OCI-LY1 (cell line): Measurements from ENCODE around the gene GANAB.

ENCODE experiments used
- H2AFZ ChIP-seq: fragments of 200-600 bp; sonication (generic), shearing (Covaris generic); 2 replicates; pipeline ENCODE4 v1.6.0; 2014; ENCODE audit warnings: antibody characterized with exemption, mild to moderate bottlenecking, low read length
- H3F3A ChIP-seq: fragments of 200-600 bp; sonication (generic), shearing (Covaris generic); 2 replicates; pipeline ENCODE4 v1.6.0; 2014; ENCODE audit warnings: mild to moderate bottlenecking, antibody characterized with exemption, low read length, moderate library complexity; ENCODE audit not compliant: insufficient read depth
- H3K27ac ChIP-seq: fragments of 200-600 bp; sonication (generic); 2 replicates; pipeline ENCODE4 v1.5.1; 2014; ENCODE audit warnings: low read length, mixed run types, mild to moderate bottlenecking, low read depth; ENCODE audit not compliant: poor library complexity, severe bottlenecking
- H3K27me3 ChIP-seq: fragments of 200-600 bp; sonication (generic); 2 replicates; pipeline ENCODE4 v1.6.0; 2014; ENCODE audit warnings: antibody characterized with exemption, mild to moderate bottlenecking, low read length, moderate library complexity; ENCODE audit not compliant: insufficient read depth
- H3K36me3 ChIP-seq: fragments of 200-600 bp; sonication (generic); 2 replicates; pipeline ENCODE4 v1.6.1; 2014; ENCODE audit warnings: mild to moderate bottlenecking, antibody characterized with exemption, low read length, moderate library complexity, mixed read lengths; ENCODE audit not compliant: insufficient read depth
- H3K4me1 ChIP-seq: fragments of 200-600 bp; sonication (generic); 2 replicates; pipeline ENCODE4 v1.5.1; 2014; ENCODE audit warnings: mild to moderate bottlenecking, low read length, moderate library complexity; ENCODE audit not compliant: insufficient read depth, severe bottlenecking
- H3K4me2 ChIP-seq: fragments of 200-600 bp; sonication (generic), shearing (Covaris generic); 2 replicates; pipeline ENCODE4 v1.6.1; 2014; ENCODE audit warnings: low read length
- H3K4me3 ChIP-seq: fragments of 200-600 bp; sonication (generic); 2 replicates; pipeline ENCODE4 v1.5.1; 2014; ENCODE audit warnings: low read length, low read depth, mild to moderate bottlenecking, mixed read lengths; ENCODE audit not compliant: poor library complexity, severe bottlenecking
- H3K79me2 ChIP-seq: fragments of 200-600 bp; shearing (Covaris generic); 2 replicates; pipeline ENCODE4 v1.6.1; 2016; ENCODE audit warnings: mixed run types, low read length, mixed read lengths; ENCODE audit not compliant: insufficient read depth
- H3K9ac ChIP-seq: fragments of 200-600 bp; sonication (generic), shearing (Covaris generic); 2 replicates; pipeline ENCODE4 v1.6.1; 2014; ENCODE audit warnings: mild to moderate bottlenecking, low read length, mixed read lengths
- H3K9me2 ChIP-seq: fragments of 200-600 bp; sonication (generic), shearing (Covaris generic); 2 replicates; pipeline ENCODE4 v1.6.1; 2014; ENCODE audit warnings: low read depth, mild to moderate bottlenecking, low read length, mixed read lengths
- H3K9me3 ChIP-seq: fragments of 200-600 bp; shearing (Covaris generic); 2 replicates; pipeline ENCODE4 v1.6.1; 2014; ENCODE audit warnings: low read length, mixed read lengths
- H4K20me1 ChIP-seq: fragments of 200-600 bp; sonication (generic), shearing (Covaris generic); 2 replicates; pipeline ENCODE4 v1.6.0; 2016; ENCODE audit warnings: mild to moderate bottlenecking, low read length; ENCODE audit not compliant: insufficient read depth
- CTCF ChIP-seq: fragments of 200-600 bp; sonication (generic), shearing (Covaris generic); IDR thresholded peaks from 2 replicates; pipeline ENCODE4 v1.5.1; 2017; ENCODE audit warnings: mild to moderate bottlenecking, antibody characterized with exemption, low read length, moderate library complexity, mixed read lengths
- EZH2 ChIP-seq: fragments of 200-600 bp; sonication (generic), shearing (Covaris generic); IDR thresholded peaks from 2 replicates; pipeline ENCODE4 v1.8.0; 2017; ENCODE audit warnings: borderline replicate concordance, mixed run types, mild to moderate bottlenecking, antibody characterized with exemption, low read length, moderate library complexity, mixed read lengths

Gene GANAB

GRCh38 chr11:62689421-62690183 lies 43.2 kb upstream of the GANAB start, which contains the start of gene LRRN4CL:
TSS of gene LRRN4CL (minus strand) at chr11:62689530. CDS start at chr11:62688508, 1,022 bp downstream.
- H3F3A ChIP-seq = no peaks in the 10 kb centered on the region
- no peak within 1 kb of the TSS for H2AFZ ChIP-seq
- TF ChIP-seq EZH2 (no peak), CTCF (no peak)
- no peaks in the 10 kb centered on the region for H4K20me1 ChIP-seq
- no peaks in the 10 kb centered on the region for H3K79me2 ChIP-seq
- H3K36me3 ChIP-seq = peaks cover 48% of the 10 kb centered on the region; the same call in 1 of the 2 replicates
- H3K9ac ChIP-seq = no peak within 1 kb of the TSS
- no peak within 1 kb of the TSS for H3K4me3 ChIP-seq
- H3K27ac ChIP-seq = no peak within 1 kb of the TSS
- H3K9me2 ChIP-seq = no peaks in the 10 kb centered on the region
- no peaks in the 10 kb centered on the region for H3K9me3 ChIP-seq
- H3K4me1 ChIP-seq = no peaks in the 10 kb centered on the region
- H3K4me2 ChIP-seq = no peak within 1 kb of the TSS
- no peaks in the 10 kb centered on the region for H3K27me3 ChIP-seq

GRCh38 chr11:62688491-62688890 lies 42.1 kb upstream of the GANAB start:
- no peaks in the 10 kb centered on the region for H4K20me1 ChIP-seq
- H3K9ac ChIP-seq = no peak overlapping the region
- no peaks in the 10 kb centered on the region for H3K9me3 ChIP-seq
- H3K9me2 ChIP-seq = no peaks in the 10 kb centered on the region
- H3K36me3 ChIP-seq = peaks cover 39% of the 10 kb centered on the region; the same call in 1 of the 2 replicates
- H3K27ac ChIP-seq = no peak overlapping the region
- no peak overlapping the region for H3K4me2 ChIP-seq
- no peaks in the 10 kb centered on the region for H3F3A ChIP-seq
- TF ChIP-seq EZH2 (no peak), CTCF (no peak)
- no peak overlapping the region for H2AFZ ChIP-seq
- H3K27me3 ChIP-seq = no peaks in the 10 kb centered on the region
- no peaks in the 10 kb centered on the region for H3K4me1 ChIP-seq
- no peak overlapping the region for H3K4me3 ChIP-seq
- no peaks in the 10 kb centered on the region for H3K79me2 ChIP-seq

DNA sequence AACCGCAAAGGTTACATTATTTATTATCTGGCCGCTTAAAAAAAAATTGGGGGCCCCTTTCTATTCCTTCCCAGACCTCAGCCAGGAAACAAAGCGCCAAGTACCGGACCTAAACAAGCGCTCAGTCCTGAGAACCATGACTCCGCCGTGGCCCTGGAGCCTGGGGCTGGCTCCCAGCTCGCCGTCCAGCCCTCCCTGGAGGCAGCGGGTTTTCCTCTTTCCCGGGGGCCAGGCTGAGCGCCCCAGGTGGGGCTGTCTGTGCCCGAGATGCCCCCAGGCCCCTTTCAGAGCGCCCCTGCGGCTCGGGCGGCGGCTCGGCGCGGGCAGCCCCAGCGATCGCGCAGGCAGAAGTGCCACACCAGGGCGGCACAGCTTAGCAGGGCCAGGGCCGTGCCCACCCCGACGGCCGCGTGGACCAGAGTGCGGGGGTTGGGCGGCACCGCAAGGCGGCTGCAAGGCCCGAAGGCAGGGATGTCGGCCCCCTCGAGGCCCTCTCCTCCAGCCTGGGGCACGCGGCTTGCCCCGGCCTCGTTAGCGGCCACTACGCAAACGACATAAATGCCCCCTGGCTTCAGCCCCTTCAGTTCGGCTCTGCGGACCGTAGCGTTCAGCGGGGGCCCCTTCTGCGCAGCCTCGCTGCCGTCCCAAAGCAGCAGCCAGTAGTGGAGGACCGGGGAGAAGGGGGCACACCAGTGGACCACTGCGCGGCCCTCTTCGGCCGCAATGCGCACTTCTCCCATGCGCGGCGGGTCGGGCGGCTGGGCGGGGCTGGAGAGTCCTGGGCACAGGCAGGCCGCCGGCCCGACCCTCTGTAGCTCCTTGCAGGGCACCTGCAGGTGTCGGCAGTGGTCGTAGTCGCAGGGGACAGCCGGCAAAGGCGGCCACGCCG lies 41.3 kb upstream of the GANAB start:
- no peak overlapping the region for H2AFZ ChIP-seq
- H3K4me1 ChIP-seq = no peaks in the 10 kb centered on the region
- no peaks in the 10 kb centered on the region for H4K20me1 ChIP-seq
- no peak overlapping the region for H3K4me2 ChIP-seq
- H3K9me3 ChIP-seq = no peaks in the 10 kb centered on the region
- no peak overlapping the region for H3K9ac ChIP-seq
- TF ChIP-seq CTCF = no peak
- H3K27me3 ChIP-seq = no peaks in the 10 kb centered on the region
- no peak overlapping the region for H3K27ac ChIP-seq
- H3K4me3 ChIP-seq = no peak overlapping the region
- no peaks in the 10 kb centered on the region for H3K9me2 ChIP-seq
- H3K36me3 ChIP-seq = peaks cover 31% of the 10 kb centered on the region; the same call in 1 of the 2 replicates
- no peaks in the 10 kb centered on the region for H3K79me2 ChIP-seq
- H3F3A ChIP-seq = no peaks in the 10 kb centered on the region
